Nephron (organoid): ENCODE data around the gene SUSD1.

Source experiments
- H3K27ac Mint-ChIP-seq, 3 experiments: 2 replicates each; pipeline ENCODE4 v1.8.0; 2020; ENCODE audit warnings: mixed read lengths in 3 of 3, mild to moderate bottlenecking in 2 of 3, moderate library complexity in 1 of 3
- H3K27me3 Mint-ChIP-seq: 2 replicates; pipeline ENCODE4 v1.8.0; 2021; ENCODE audit warnings: low read depth, mild to moderate bottlenecking, moderate library complexity, mixed read lengths
- H3K36me3 Mint-ChIP-seq: 2 replicates; pipeline ENCODE4 v1.8.0; 2020; ENCODE audit warnings: low read depth, mixed read lengths
- H3K4me1 Mint-ChIP-seq: 2 replicates; pipeline ENCODE4 v1.8.0; 2020; ENCODE audit warnings: mixed read lengths
- H3K4me3 Mint-ChIP-seq, 3 experiments: 2 replicates each; pipeline ENCODE4 v1.8.0; 2020; ENCODE audit warnings: mild to moderate bottlenecking in 3 of 3, mixed read lengths in 3 of 3, moderate library complexity in 2 of 3
- H3K9me3 Mint-ChIP-seq: 2 replicates; pipeline ENCODE4 v1.8.0; 2020; ENCODE audit warnings: mixed read lengths
- TF ChIP-seq, protein P1 (sequence below), 3 experiments: fragments of 200-600 bp; sonication (generic); IDR thresholded peaks; one replicate each; pipeline ENCODE4 v1.5.0; 2021; ENCODE audit warnings: antibody characterized with exemption in 3 of 3; ENCODE audit not compliant: unreplicated experiment in 3 of 3

SUSD1 gene

DNA sequence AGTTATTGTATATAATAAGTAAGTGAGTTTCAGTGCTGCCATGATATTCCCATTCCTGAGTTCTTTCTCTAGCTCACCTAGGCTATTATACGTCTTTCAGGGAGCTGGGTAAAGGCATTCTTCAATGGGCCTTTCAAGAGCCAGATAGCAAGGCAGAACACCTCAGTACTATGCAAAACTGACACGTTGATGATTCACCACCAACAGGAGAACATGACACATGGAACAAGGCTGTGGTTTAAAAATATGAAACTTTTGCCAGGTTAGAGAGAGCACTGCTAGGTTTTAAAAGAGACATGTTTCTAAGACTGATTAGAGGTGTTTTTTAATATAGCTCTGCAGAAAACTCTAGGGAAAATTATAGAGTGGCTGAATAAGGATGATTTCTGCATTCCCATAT is 182.6 kb downstream of the SUSD1 start:
- Mint-ChIP-seq H3K36me3 (no peaks in the 10 kb centered on the region), H3K27ac (peak overlapping the region in 1 of 3 experiments; percentile 57), H3K4me3 (no peak overlapping the region), H3K9me3 (peaks cover 9% of the 10 kb centered on the region), H3K4me1 (peaks cover 5% of the 10 kb centered on the region), H3K27me3 (no peaks in the 10 kb centered on the region)
- TF ChIP-seq, protein P1, sequence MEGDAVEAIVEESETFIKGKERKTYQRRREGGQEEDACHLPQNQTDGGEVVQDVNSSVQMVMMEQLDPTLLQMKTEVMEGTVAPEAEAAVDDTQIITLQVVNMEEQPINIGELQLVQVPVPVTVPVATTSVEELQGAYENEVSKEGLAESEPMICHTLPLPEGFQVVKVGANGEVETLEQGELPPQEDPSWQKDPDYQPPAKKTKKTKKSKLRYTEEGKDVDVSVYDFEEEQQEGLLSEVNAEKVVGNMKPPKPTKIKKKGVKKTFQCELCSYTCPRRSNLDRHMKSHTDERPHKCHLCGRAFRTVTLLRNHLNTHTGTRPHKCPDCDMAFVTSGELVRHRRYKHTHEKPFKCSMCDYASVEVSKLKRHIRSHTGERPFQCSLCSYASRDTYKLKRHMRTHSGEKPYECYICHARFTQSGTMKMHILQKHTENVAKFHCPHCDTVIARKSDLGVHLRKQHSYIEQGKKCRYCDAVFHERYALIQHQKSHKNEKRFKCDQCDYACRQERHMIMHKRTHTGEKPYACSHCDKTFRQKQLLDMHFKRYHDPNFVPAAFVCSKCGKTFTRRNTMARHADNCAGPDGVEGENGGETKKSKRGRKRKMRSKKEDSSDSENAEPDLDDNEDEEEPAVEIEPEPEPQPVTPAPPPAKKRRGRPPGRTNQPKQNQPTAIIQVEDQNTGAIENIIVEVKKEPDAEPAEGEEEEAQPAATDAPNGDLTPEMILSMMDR (IDR thresholded peaks at IDR 0.05; ENCODE audit: unreplicated experiment in 3 of 3) = no peak

- Mint-ChIP-seq H3K4me1 (peaks cover 7% of the 10 kb centered on the region), H3K27me3 (no peaks in the 10 kb centered on the region), H3K4me3 (no peak overlapping the region), H3K36me3 (no peaks in the 10 kb centered on the region), H3K27ac (no peak overlapping the region), H3K9me3 (peaks cover 9% of the 10 kb centered on the region)
- TF ChIP-seq, protein P1 (IDR thresholded peaks at IDR 0.05; ENCODE audit: unreplicated experiment in 3 of 3) = no peak
Observed at GRCh38 chr9:111991179-111991578, 183.9 kb downstream of the SUSD1 start.
